Gastrocnemius medialis (tissue), 4 donors: ENCODE results near the gene SHISA6.

Experiments
- POLR2A ChIP-seq, 2 donors: fragments of 450-650 bp; IDR thresholded peaks; one replicate each; pipeline ENCODE4 v1.6.1; 2017; ENCODE audit warnings: antibody characterized with exemption in 2 of 2, mild to moderate bottlenecking in 2 of 2, moderate library complexity in 2 of 2
- TF ChIP-seq, protein P1 (sequence below), 5 experiments: fragments of 450-650 bp in 3 of 5; fragments of 200-600 bp in 2 of 5; sonication (generic) in 2 of 5; IDR thresholded peaks in 4 of 5; conservative IDR thresholded peaks in 1 of 5; 1 replicate in 4 of 5; 2 replicates in 1 of 5; pipeline ENCODE4 v1.5.1; 2016 to 2019; ENCODE audit warnings: antibody characterized with exemption in 5 of 5, mild to moderate bottlenecking in 3 of 5, moderate library complexity in 3 of 5

DNA sequence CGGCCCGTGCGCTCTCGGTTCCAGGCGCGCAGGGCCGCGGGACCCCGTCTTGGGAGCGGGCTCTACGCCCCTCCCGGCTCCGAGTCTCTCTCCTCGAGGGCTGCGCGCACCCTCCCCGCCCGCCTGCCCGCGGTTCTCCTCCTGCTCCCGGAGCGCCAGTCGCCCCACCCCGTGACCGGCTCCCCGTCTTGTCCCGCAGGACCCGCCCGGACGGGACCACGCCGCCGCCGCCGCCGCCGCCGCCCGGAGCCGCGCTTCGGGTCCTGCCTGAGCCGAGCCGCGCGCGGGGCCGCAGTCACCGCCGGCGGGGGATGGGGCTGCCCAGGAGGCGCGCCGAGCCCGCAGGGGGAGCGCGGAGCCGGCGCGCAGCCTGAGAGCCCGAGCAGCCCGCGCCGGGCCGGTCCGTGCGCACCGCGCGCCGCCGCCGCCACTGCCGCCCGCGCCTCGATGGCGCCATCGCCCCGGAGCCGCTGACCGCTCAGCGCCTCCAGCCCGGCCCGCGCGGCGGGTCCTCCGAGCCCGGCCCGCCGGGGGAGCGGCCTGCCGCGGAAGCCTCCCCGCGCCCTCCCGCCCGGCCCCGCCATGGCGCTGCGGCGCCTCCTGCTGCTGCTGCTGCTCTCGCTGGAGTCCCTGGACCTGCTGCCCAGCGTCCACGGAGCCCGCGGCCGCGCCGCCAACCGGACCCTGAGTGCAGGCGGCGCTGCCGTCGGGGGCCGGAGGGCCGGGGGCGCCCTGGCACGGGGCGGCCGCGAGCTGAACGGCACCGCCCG lies at the start of gene SHISA6:
- no peak for TF ChIP-seq POLR2A (IDR thresholded peaks at IDR 0.05)
- TF ChIP-seq, protein P1, sequence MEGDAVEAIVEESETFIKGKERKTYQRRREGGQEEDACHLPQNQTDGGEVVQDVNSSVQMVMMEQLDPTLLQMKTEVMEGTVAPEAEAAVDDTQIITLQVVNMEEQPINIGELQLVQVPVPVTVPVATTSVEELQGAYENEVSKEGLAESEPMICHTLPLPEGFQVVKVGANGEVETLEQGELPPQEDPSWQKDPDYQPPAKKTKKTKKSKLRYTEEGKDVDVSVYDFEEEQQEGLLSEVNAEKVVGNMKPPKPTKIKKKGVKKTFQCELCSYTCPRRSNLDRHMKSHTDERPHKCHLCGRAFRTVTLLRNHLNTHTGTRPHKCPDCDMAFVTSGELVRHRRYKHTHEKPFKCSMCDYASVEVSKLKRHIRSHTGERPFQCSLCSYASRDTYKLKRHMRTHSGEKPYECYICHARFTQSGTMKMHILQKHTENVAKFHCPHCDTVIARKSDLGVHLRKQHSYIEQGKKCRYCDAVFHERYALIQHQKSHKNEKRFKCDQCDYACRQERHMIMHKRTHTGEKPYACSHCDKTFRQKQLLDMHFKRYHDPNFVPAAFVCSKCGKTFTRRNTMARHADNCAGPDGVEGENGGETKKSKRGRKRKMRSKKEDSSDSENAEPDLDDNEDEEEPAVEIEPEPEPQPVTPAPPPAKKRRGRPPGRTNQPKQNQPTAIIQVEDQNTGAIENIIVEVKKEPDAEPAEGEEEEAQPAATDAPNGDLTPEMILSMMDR (IDR thresholded peaks at IDR 0.05 in 4 of 5, conservative IDR thresholded peaks at IDR 0.05 in 1 of 5): no peak
